Fibroblast of pulmonary artery (primary cell): Measurements from ENCODE around the gene MBD6.

Experiments
- DNase-seq: peaks from one replicate; pipeline ENCODE4 v3.0.0-alpha.2; 2010; ENCODE audit warnings: low read depth
- H3K4me3 ChIP-seq: replicated peaks from 2 replicates; pipeline ENCODE4 v1.5.1; 2011; ENCODE audit warnings: low read depth, mild to moderate bottlenecking, control low read depth, low read length, moderate library complexity
- CTCF ChIP-seq: IDR thresholded peaks from 2 replicates; pipeline ENCODE4 v1.5.1; 2011; ENCODE audit warnings: mild to moderate bottlenecking, control low read depth, low read length, inconsistent platforms; ENCODE audit errors: missing control alignments

MBD6 gene

GRCh38 chr12:57476162-57476992, 46.2 kb upstream of the MBD6 start:
- no peak for DNase-seq
- H3K4me3 ChIP-seq, result no peak overlapping the region

GRCh38 chr12:57476993-57477709, 45.5 kb upstream of the MBD6 start:
- no peak overlapping the region for H3K4me3 ChIP-seq
- DNase-seq, result no peak
- no peak for TF ChIP-seq CTCF

More at GRCh38 chr12:57476162-57476992, 46.2 kb upstream of the MBD6 start:
- no peak for TF ChIP-seq CTCF

GRCh38 chr12:57477710-57478681, 44.6 kb upstream of the MBD6 start:
- peak; percentile 82 for DNase-seq

GRCh38 chr12:57479043-57479375, 43.6 kb upstream of the MBD6 start:
- TF ChIP-seq CTCF, result no peak
- no peak overlapping the region for H3K4me3 ChIP-seq
- DNase-seq, result no peak

More at GRCh38 chr12:57477710-57478681, 44.6 kb upstream of the MBD6 start:
- no peak for TF ChIP-seq CTCF
- no peak overlapping the region for H3K4me3 ChIP-seq

DNA sequence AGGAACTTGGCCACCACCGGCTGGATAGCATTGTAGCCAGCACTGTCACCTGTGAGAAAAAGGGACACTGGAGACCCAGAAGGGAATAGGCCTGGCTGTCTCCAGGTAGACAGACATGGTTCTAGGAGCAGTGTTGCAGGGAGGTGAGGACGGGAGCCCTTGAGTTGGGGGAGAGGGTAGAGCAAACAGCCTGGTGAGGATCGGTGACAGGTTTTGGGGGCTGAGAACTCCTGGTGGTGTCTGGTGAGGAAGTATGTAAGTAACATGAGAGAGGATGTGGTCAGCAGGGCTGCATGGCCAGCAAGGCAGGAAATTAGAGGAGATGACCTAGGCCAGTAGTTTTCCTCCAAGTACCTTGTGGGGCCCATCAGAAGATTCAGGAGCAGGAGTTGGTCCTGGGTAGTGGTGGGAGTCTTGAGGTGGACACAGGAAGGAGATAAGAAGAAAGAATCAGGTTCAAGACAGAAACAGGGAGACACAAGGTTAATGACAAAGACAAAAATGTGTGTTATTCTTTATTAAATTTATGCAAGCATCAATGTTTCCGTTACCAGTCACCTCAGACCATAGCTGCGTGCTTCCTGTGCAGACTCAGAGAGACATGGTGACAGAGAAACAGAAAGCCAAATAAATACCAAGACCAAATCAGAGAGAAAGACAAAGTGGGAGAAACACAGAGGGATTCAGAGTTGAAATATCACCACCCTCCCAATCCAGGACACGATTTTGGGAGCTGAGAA, 43.1 kb upstream of the MBD6 start, which contains the start of gene ARHGAP9:
TSS of gene ARHGAP9 (minus strand) at position 491 of the 740 bp plus-strand sequence. CDS start at position 31, 460 bp downstream.
- no peak for TF ChIP-seq CTCF
- no peak within 1 kb of the TSS for H3K4me3 ChIP-seq
- no peak for DNase-seq

DNA sequence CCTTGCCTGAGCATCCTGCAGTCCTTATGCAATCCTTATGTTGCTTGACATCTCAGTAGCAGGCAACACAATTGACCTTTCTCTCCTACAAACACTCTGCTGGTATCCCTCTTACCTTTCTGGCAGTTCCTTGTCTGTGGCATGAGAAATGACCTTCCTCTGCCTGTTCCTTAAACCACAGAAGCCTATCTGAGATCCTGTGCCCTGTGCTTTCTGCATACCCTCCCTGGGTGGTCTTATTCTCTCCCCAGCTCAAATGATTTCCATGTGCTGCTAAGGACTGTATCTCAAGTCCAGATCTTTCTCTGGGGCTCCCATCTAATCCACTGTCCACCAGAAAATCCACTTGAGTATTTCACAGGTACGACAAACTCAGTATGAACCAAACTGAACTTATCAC, 41.0 kb upstream of the MBD6 start:
- no peak for DNase-seq
- no peak for TF ChIP-seq CTCF
- no peak overlapping the region for H3K4me3 ChIP-seq
